ENCODE results near the gene GATA2. TPM values are rescaled to one million over a fixed set of nuclear protein-coding genes. Genes with fewer than 3 reads are reported as not detected.

GATA2 gene
- total RNA-seq, 3 donors from 2014 or later (not counting 1 experiment from before 2014, with no cell fraction given) = 0.92 to 225 (median 8.4) TPM

- no peak overlapping the region for H3K27ac ChIP-seq (ENCODE audit: low read length)
- peaks cover 34 to 67% of the 10 kb centered on the region in 2 donors for H3K27me3 Mint-ChIP-seq (ENCODE audit: low read depth in 2 of 2)
- H3K4me3 Mint-ChIP-seq = peak overlapping the region; percentile 74
- peaks cover 12 to 37% of the 10 kb centered on the region in 2 donors for H3K4me1 Mint-ChIP-seq
- intact Hi-C loops (cut with micrococcal nuclease) = no loop called here
- no peak for TF ChIP-seq CTCF (IDR thresholded peaks at IDR 0.05)
- DNase-seq (peak in 1 of 2 donors; percentile 42), ATAC-seq (no peak)
- H3K4me3 ChIP-seq (ENCODE audit: low read length) = peak overlapping the region; percentile 21
- 2% methylated on average over 61 of the region's 61 CpGs for WGBS (ENCODE audit: insufficient coverage)
- peaks cover 65% of the 10 kb centered on the region for H3K27me3 ChIP-seq (ENCODE audit: control insufficient read depth, insufficient read depth, low read length)
- no peak overlapping the region for H3K27ac Mint-ChIP-seq
- peaks cover 49% of the 10 kb centered on the region for H3K4me1 ChIP-seq (ENCODE audit: control insufficient read depth, insufficient read depth, low read length)
- no peaks in the 10 kb centered on the region for H3K36me3 Mint-ChIP-seq
- H3K9me3 ChIP-seq (ENCODE audit: control insufficient read depth, insufficient read depth, low read length) = no peaks in the 10 kb centered on the region
- H3K9me3 Mint-ChIP-seq = no peaks in the 10 kb centered on the region
- H3K36me3 ChIP-seq (ENCODE audit: control insufficient read depth, insufficient read depth, low read length) = no peaks in the 10 kb centered on the region
Measured at GRCh38 chr3:128489927-128490649, 2.9 kb downstream of the GATA2 start.

GRCh38 chr3:128489674-128489926 lies 3.4 kb downstream of the GATA2 start:
- peak in 1 of 2 donors; percentile 32 for DNase-seq
- H3K27me3 Mint-ChIP-seq (ENCODE audit: low read depth in 2 of 2) = peaks cover 34 to 68% of the 10 kb centered on the region in 2 donors
- no peak for ATAC-seq
- no peaks in the 10 kb centered on the region for H3K9me3 Mint-ChIP-seq
- no peak overlapping the region for H3K27ac ChIP-seq (ENCODE audit: low read length)
- H3K4me1 Mint-ChIP-seq = peaks cover 12 to 37% of the 10 kb centered on the region in 2 donors
- H3K9me3 ChIP-seq (ENCODE audit: control insufficient read depth, insufficient read depth, low read length) = no peaks in the 10 kb centered on the region
- no peak for TF ChIP-seq CTCF (IDR thresholded peaks at IDR 0.05)
- H3K4me3 ChIP-seq (ENCODE audit: low read length) = peak overlapping the region; percentile 21
- peaks cover 70% of the 10 kb centered on the region for H3K27me3 ChIP-seq (ENCODE audit: control insufficient read depth, insufficient read depth, low read length)
- no peaks in the 10 kb centered on the region for H3K36me3 ChIP-seq (ENCODE audit: control insufficient read depth, insufficient read depth, low read length)
- under 1% methylated on average over 26 of the region's 26 CpGs for WGBS (ENCODE audit: insufficient coverage)
- peak overlapping the region; percentile 74 for H3K4me3 Mint-ChIP-seq
- intact Hi-C loops (cut with micrococcal nuclease) = no loop called here
- peaks cover 49% of the 10 kb centered on the region for H3K4me1 ChIP-seq (ENCODE audit: control insufficient read depth, insufficient read depth, low read length)
- H3K27ac Mint-ChIP-seq = no peak overlapping the region
- H3K36me3 Mint-ChIP-seq = no peaks in the 10 kb centered on the region

- no peaks in the 10 kb centered on the region for H3K9me3 Mint-ChIP-seq
- Histone ChIP-seq H3K4me1 (ENCODE audit: control insufficient read depth, insufficient read depth, low read length) (peaks cover 49% of the 10 kb centered on the region), H3K36me3 (ENCODE audit: control insufficient read depth, insufficient read depth, low read length) (no peaks in the 10 kb centered on the region), H3K9me3 (ENCODE audit: control insufficient read depth, insufficient read depth, low read length) (no peaks in the 10 kb centered on the region), H3K27me3 (ENCODE audit: control insufficient read depth, insufficient read depth, low read length) (peaks cover 73% of the 10 kb centered on the region), H3K27ac (ENCODE audit: low read length) (no peak overlapping the region), H3K4me3 (ENCODE audit: low read length) (no peak overlapping the region)
- H3K36me3 Mint-ChIP-seq = no peaks in the 10 kb centered on the region
- H3K4me1 Mint-ChIP-seq = peaks cover 12 to 33% of the 10 kb centered on the region in 2 donors
- peak overlapping the region; percentile 68 for H3K4me3 Mint-ChIP-seq
- DNase-seq = peak in 1 of 2 donors; percentile 56
- under 1% methylated on average over 71 of the region's 71 CpGs for WGBS (ENCODE audit: insufficient coverage)
- peaks cover 34 to 68% of the 10 kb centered on the region in 2 donors for H3K27me3 Mint-ChIP-seq (ENCODE audit: low read depth in 2 of 2)
- no peak for TF ChIP-seq CTCF (IDR thresholded peaks at IDR 0.05)
- H3K27ac Mint-ChIP-seq = peak overlapping the region in 1 of 2 donors; percentile 33
- intact Hi-C loops (cut with micrococcal nuclease) = no loop called here
- peak in 2 of 3 donors; percentile 36 to 57 for ATAC-seq
Measured at GRCh38 chr3:128488991-128489673, 3.9 kb downstream of the GATA2 start.
